ENCODE results near the gene DPYD. TPM values are rescaled to one million over a fixed set of nuclear protein-coding genes. Genes with fewer than 3 reads are reported as not detected.

The DPYD gene
- polyA plus RNA-seq, 1 of the 3 experiments (the other 2 are of a cell fraction): 23.0 TPM

DNA sequence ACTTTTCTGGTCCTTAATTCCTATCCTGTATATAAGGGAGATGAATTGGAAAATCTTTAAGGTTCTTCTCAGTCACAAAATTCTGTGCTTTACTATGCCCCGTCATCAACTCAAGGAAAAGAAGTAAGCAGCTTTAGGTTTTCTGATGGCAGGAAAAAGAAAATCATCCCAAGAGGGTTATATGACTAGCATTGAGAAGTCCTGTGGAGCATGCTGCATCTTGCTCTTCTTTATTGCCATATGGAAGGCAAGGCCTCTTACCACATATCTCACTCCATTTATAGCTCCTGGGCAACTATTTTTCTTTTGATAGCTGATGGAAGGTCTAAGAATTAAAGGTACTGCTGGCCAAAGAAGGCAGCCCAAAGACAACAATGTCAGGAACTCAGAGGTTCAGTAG, 552.5 kb downstream of the DPYD start (continued):
- TF ChIP-seq, protein P1, sequence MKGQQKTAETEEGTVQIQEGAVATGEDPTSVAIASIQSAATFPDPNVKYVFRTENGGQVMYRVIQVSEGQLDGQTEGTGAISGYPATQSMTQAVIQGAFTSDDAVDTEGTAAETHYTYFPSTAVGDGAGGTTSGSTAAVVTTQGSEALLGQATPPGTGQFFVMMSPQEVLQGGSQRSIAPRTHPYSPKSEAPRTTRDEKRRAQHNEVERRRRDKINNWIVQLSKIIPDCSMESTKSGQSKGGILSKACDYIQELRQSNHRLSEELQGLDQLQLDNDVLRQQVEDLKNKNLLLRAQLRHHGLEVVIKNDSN (IDR thresholded peaks at IDR 0.05; ENCODE audit: borderline replicate concordance, low read depth): no peak

DNA sequence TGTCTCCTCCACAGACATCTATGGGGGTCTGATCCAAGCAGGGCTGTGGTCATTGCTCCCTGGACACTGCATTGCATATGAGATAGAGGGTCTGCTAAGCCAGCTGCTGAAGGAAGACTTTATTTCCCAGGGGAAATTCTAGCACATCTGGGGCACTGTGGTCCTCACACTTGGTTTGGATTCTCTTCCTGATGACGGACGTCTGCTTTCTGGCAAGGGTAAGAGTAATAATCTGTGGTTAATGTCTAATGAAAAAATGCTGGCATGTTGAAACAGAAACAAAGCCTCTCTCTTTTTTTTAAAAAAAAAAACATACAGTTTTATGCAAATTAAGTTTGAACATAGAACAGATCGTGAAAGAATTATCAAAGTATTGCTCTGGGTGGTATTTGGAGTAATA, 553.9 kb downstream of the DPYD start:
- Histone ChIP-seq H3K9me2 (no peaks in the 10 kb centered on the region), H3K4me2 (no peak overlapping the region), H3K4me3 (ENCODE audit: low read depth in 2 of 2, low read length in 1 of 2) (no peak overlapping the region), H3K79me2 (ENCODE audit: insufficient read depth) (no peaks in the 10 kb centered on the region), H3K4me1 (ENCODE audit: control insufficient read depth in 1 of 2, insufficient read depth in 2 of 2, low read depth in 1 of 2, low read length in 1 of 2) (no peaks in the 10 kb centered on the region), H3K27me3 (ENCODE audit: insufficient read depth) (no peaks in the 10 kb centered on the region), H2AFZ (ENCODE audit: low read depth) (no peak overlapping the region), H4K20me1 (ENCODE audit: insufficient read depth) (no peaks in the 10 kb centered on the region), H3K36me3 (replicated peaks in 1 of 2; ENCODE audit: control insufficient read depth in 1 of 2, insufficient read depth in 2 of 2, low read length in 1 of 2) (peaks cover 0 to 24% of the 10 kb centered on the region in 2 experiments), H3K9me3 (no peaks in the 10 kb centered on the region), H3K27ac (ENCODE audit: low read depth in 2 of 2, low read length in 1 of 2) (no peak overlapping the region), H3F3A (replicated peaks; ENCODE audit: insufficient read depth) (no peaks in the 10 kb centered on the region), H3K9ac (no peak overlapping the region)
- no peak for DNase-seq
- TF ChIP-seq, protein P2, sequence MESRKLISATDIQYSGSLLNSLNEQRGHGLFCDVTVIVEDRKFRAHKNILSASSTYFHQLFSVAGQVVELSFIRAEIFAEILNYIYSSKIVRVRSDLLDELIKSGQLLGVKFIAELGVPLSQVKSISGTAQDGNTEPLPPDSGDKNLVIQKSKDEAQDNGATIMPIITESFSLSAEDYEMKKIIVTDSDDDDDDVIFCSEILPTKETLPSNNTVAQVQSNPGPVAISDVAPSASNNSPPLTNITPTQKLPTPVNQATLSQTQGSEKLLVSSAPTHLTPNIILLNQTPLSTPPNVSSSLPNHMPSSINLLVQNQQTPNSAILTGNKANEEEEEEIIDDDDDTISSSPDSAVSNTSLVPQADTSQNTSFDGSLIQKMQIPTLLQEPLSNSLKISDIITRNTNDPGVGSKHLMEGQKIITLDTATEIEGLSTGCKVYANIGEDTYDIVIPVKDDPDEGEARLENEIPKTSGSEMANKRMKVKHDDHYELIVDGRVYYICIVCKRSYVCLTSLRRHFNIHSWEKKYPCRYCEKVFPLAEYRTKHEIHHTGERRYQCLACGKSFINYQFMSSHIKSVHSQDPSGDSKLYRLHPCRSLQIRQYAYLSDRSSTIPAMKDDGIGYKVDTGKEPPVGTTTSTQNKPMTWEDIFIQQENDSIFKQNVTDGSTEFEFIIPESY (IDR thresholded peaks at IDR 0.05; ENCODE audit: borderline replicate concordance, low read depth): no peak
- TF ChIP-seq TAF1 (IDR thresholded peaks at IDR 0.05; ENCODE audit: borderline replicate concordance, low read depth, low read length): no peak
- no peak for TF ChIP-seq MEF2A (IDR thresholded peaks at IDR 0.05; ENCODE audit: borderline replicate concordance, low read depth)
- no peak for TF ChIP-seq ELF1 (IDR thresholded peaks at IDR 0.05)
- TF ChIP-seq EP300 (IDR thresholded peaks at IDR 0.05; ENCODE audit: borderline replicate concordance in 1 of 2, low read depth in 1 of 2, low read length in 1 of 2): no peak
- TF ChIP-seq MXI1 (IDR thresholded peaks at IDR 0.05; ENCODE audit: low read depth, low read length): no peak
- no peak for TF ChIP-seq FOXJ3 (CRISPR knock-in tag; IDR thresholded peaks at IDR 0.05)
- TF ChIP-seq RAD21 (IDR thresholded peaks at IDR 0.05; ENCODE audit: low read length): no peak
- TF ChIP-seq GABPA (IDR thresholded peaks at IDR 0.05; ENCODE audit: low read depth): no peak
- TF ChIP-seq, protein P3, sequence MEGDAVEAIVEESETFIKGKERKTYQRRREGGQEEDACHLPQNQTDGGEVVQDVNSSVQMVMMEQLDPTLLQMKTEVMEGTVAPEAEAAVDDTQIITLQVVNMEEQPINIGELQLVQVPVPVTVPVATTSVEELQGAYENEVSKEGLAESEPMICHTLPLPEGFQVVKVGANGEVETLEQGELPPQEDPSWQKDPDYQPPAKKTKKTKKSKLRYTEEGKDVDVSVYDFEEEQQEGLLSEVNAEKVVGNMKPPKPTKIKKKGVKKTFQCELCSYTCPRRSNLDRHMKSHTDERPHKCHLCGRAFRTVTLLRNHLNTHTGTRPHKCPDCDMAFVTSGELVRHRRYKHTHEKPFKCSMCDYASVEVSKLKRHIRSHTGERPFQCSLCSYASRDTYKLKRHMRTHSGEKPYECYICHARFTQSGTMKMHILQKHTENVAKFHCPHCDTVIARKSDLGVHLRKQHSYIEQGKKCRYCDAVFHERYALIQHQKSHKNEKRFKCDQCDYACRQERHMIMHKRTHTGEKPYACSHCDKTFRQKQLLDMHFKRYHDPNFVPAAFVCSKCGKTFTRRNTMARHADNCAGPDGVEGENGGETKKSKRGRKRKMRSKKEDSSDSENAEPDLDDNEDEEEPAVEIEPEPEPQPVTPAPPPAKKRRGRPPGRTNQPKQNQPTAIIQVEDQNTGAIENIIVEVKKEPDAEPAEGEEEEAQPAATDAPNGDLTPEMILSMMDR (IDR thresholded peaks at IDR 0.05): no peak
- TF ChIP-seq NRF1 (IDR thresholded peaks at IDR 0.05; ENCODE audit: low read depth, low read length): no peak
- TF ChIP-seq, protein P1 (IDR thresholded peaks at IDR 0.05; ENCODE audit: borderline replicate concordance, low read depth): no peak
- no peak for TF ChIP-seq NFIC (IDR thresholded peaks at IDR 0.05; ENCODE audit: borderline replicate concordance)
- ChIA-PET POLR2A (no interaction called here), CTCF (no interaction called here)
- WGBS (ENCODE audit: low lambda C conversion rate): 84% methylated on average over 3 of the region's 3 CpGs
